Endothelial cell of hepatic sinusoid (primary cell): Measurements from ENCODE around the gene TBC1D9.

Source experiments
- in situ Hi-C: cut with HindIII; loops from 2 replicates; pipeline ENCODE4 v1.10.0; 2017; ENCODE audit warnings: low sequenced_read_pairs

Gene TBC1D9

DNA sequence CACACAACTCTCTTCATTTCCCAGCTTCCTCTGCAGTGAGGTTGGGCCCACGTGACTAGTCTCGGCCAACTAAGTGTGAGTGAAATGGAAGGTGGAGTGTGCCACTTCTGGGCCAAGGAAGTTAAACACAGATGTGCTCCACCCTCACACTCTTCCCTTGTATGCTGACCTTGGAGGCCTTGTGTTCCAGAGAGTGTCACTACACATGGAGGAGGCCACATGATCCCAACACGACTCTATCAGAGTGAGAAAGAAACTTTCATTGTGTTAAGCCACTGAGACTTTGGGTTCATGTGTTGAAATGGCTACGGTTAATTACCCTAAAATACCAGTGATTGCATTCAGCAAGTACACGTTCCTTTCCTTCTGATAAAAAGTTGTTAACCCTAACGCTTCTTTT is 55.1 kb downstream of the TBC1D9 start:
- in situ Hi-C loops = no loop called here

- in situ Hi-C loops = no loop called here
Observed at GRCh38 chr4:140697709-140698560, 58.2 kb downstream of the TBC1D9 start.

DNA sequence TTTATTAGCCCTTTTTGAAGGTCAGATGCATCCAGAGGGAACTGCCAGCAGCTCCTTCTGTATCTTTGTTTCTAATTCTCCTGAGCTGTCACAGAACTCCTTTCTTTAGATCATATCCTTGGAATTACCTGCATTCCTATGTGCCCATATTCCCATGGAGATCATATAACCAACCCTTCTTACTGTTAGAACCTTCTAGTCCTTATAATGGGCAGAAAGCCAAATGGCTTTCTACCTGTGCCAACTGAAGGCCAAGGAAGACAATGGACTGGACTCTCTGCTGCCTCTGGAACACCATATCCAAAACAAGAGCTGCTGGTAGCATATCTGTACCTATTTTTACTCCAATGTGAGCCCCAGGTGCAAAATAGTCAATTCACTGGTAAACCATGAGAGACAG is 60.7 kb downstream of the TBC1D9 start:
- in situ Hi-C loops = no loop called here

- in situ Hi-C loops = no loop called here
Observed at GRCh38 chr4:140693562-140693961, 62.6 kb downstream of the TBC1D9 start.

GRCh38 chr4:140691369-140691768 is 64.8 kb downstream of the TBC1D9 start:
- in situ Hi-C loops = no loop called here

- in situ Hi-C loops = no loop called here
Observed at GRCh38 chr4:140690093-140690492, 66.1 kb downstream of the TBC1D9 start.

DNA sequence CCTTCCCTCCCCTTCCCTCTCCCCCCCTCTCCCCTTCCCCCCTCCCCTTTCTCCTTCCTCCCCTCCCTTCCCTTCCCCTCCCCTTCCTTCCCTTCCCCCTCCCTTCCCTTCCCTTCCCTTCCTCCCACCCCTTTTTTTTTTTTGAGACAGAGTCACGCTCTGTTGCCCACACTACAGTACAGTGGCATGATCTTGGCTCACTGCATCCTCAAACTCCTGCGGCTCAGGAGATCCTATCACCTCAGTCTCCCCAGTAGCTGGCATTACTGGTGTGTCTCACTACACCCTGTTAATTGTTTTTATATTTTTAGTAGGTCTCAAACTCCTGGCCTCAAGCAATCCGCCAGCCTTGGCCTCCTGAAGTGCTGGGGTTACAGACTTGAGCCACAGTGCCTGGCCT is 66.6 kb downstream of the TBC1D9 start:
- in situ Hi-C loops = no loop called here

DNA sequence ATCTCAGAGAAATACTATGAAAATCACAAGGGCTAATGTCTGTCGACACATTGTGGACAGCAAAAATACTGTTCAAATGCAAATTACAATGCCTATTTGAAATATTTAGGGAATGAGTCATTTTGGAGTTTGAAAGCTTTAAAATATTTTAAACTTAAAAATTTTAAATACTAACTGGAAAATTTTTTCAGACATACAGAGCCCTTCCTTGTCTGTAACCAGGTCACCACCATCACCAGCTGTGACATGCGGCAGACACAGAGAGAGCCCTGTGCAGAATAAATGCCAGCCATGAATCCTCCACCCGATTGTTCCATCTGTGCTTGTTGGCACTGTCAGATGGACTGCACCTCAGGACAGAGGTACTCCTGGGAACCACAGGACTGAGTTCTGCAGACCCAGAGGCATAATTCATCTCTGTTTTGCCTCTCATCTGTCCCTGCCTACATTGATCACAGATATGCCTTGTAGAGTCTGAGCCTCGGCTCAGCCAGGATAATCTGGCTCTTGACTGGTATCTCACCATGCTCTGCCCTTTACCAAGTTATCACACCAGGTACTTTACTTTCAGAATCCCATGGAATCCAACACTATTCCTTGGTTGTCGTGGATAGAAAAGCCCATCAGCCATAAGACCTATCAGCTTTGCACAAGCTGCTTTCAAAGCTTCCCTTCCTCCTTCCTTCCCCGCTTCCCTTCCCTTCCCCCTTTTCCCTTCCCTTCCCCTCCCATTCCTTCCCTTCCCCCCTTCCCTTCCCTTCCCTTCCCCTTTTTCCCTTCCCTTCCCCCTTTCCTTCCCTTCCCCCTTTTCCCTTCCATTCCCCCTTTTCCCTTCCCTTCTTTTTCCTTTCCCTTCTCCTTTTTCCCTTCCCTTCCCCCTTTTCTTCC is 67.2 kb downstream of the TBC1D9 start:
- in situ Hi-C loops = no loop called here

- in situ Hi-C loops = no loop called here
Observed at GRCh38 chr4:140686796-140687195, 69.4 kb downstream of the TBC1D9 start.

GRCh38 chr4:140684314-140684713 is 71.9 kb downstream of the TBC1D9 start:
- in situ Hi-C loops = no loop called here

DNA sequence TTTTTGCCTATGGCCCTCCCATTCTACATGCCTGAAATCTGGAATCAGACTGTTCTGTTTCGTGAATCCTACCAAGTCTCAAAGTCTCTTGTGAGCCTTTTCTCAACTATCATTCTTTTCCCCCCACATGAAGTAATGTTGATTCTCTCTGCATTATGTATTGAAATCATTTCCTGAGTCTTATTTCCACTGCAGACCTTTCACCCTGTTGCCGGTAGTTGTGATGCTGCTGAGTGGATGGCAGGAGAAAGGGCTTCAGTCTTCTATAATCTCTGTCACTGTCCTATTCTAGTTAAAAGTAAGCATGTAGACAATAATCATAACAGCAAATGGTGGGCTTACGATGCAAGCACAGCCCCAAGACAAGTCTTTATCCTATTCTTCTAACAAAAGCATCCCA is 75.0 kb downstream of the TBC1D9 start:
- in situ Hi-C loops = no loop called here

GRCh38 chr4:140680686-140681085 is 75.5 kb downstream of the TBC1D9 start:
- in situ Hi-C loops = no loop called here

DNA sequence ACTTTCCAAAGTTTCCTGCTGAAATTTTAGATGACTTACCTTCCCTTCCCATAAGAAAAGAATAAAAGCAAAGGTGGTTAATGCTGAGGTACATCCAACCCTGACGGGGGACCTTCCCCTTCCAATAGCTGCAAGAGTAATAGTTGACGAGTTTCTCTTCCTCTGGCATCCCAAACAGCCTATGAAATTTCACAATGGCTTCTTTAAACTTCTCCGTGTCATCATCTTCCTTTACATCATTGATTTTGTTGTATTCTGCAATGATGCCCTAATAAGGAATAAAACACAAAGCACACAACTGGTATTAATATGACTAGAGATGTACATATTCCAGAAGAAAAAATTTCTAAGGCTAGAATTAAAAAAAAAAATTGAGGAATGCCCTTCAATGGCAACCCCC is 76.6 kb downstream of the TBC1D9 start:
- in situ Hi-C loops = loop anchor here (5.0 to 10.0 kb wide), 2 partner anchors 78 to 115 kb away; partner anchors contain the start of gene TBC1D9

DNA sequence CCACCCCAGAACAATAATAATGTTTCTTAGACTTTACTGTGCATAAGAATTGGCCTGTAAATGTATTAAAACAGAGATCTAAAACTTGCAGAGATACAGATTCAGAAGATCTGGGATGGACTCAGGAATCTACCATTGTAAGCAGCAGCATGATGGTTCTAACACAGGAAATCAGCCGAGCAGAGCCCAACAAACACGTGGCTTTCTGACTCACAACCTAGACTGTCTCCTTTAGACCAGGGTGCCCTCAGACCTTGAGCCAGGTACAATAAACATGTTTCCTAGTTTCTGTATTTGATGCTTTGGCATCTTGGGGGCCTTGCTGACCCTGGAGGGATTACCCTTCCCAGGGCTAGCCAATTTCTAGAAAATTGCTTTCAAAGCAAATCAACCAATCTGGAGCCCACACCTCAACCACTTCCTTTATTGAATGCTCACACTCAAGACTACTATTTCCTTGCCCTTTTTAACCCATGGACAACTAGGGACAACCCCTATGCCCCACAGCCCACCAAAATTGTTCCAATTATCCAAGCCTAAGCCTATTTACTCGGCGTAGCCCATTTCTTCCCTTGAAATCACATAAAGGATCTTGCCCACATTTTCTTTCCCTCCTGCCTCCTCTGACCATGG is 80.5 kb downstream of the TBC1D9 start:
- in situ Hi-C loops = loop anchor here (5.0 to 10.0 kb wide), 2 partner anchors 82 to 119 kb away; partner anchors contain the start of gene TBC1D9

- in situ Hi-C loops = loop anchor here (10.0 kb wide), 1 partner anchor 121 kb away; no protein-coding TSS in a partner anchor
Observed at GRCh38 chr4:140673729-140674128, 82.5 kb downstream of the TBC1D9 start.

DNA sequence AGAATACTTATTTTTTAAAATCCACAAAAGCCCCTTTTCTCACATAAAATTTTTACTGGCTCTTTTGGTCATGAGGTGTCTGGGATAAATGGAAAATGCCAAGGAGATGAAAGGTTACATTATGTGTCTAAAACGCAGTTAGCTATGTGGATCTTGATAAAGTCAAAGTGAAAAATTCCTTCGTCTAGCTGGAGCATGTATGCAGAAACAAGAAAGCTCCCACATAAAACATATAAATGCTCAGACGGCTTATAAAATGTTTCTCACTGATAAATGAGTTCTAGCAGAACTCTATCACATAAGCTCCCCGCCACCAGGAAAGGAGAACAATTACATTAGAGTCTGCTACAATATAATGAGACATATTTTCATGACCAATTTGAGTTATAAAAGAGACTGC is 83.8 kb downstream of the TBC1D9 start:
- in situ Hi-C loops = loop anchor here (10.0 kb wide), 1 partner anchor 122 kb away; no protein-coding TSS in a partner anchor

GRCh38 chr4:140668111-140668510 is 88.1 kb downstream of the TBC1D9 start:
- in situ Hi-C loops = loop anchor here (5.0 kb wide), 1 partner anchor 54 kb away; no protein-coding TSS in a partner anchor

- in situ Hi-C loops = loop anchor here (5.0 kb wide), 1 partner anchor 55 kb away; no protein-coding TSS in a partner anchor
Observed at GRCh38 chr4:140666889-140667614, 89.1 kb downstream of the TBC1D9 start.

DNA sequence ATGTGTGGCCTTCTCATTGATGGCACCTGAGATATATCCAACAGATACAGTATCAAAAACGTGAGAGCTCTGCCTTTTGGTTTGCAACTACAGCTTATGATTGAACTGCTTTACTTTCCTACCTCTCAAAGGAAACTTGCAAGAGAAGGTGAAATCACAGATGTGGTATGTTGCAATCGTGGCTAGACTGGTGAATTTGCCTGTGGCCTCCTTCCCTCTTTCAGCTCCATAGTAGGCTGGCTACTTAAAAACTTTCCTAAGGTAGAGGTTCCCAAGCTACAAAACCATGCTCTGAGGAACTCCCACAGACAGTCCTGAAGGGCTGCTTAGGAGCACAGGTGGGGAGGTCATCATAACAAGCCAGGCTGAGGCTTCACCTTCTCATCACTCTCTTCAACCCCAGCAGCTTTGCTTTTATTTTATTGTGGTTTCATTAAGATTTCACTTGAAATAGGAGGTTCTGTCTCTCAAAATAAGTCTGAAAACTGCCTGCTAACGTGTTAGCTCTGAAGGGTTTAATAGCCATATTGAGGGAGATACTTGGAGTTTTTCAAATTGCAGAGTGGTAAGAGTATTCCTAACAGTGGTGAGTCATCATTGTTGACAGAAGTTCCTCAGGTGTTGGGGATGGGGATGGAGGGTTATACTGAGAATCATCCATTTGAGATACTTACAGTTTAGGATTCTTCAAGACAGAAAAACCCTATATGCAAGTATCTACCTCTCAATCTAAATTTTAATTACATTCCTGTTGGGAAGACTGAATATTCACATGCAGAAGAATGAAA is 93.9 kb downstream of the TBC1D9 start:
- in situ Hi-C loops = no loop called here
